ENCODE measurements around the gene ABTB1. TPM values are rescaled to one million over a fixed set of nuclear protein-coding genes. Genes with fewer than 3 reads are reported as not detected.

The ABTB1 gene
- polyA plus RNA-seq, 2 donors, result 15.4 to 19.0 TPM

- 60 to 68% methylated on average over 13 of the region's 13 CpGs for WGBS, 2 donors
- Histone ChIP-seq H3K36me3 (ENCODE audit: control insufficient read depth in 2 of 2, insufficient read depth in 2 of 2, low read length in 1 of 2) (peaks cover 0 to 9% of the 10 kb centered on the region in 2 donors), H3K9me3 (ENCODE audit: control insufficient read depth in 2 of 2, insufficient read depth in 1 of 2, low read depth in 1 of 2, low read length in 1 of 2) (no peaks in the 10 kb centered on the region), H3K4me1 (ENCODE audit: control insufficient read depth in 2 of 2, insufficient read depth in 2 of 2, low read length in 1 of 2) (no peaks in the 10 kb centered on the region), H3K4me3 (ENCODE audit: low read depth in 1 of 2, low read length in 2 of 2) (no peak overlapping the region), H3K27ac (ENCODE audit: low read depth in 2 of 2, low read length in 1 of 2) (no peak overlapping the region), H3K27me3 (ENCODE audit: control insufficient read depth in 1 of 2, insufficient read depth in 2 of 2, low read length in 2 of 2) (no peaks in the 10 kb centered on the region)
These were observed 49.5 kb downstream of the ABTB1 start for GRCh38 chr3:127722091-127722784.

GRCh38 chr3:127723011-127723567 lies 50.3 kb downstream of the ABTB1 start:
- Histone ChIP-seq H3K9me3 (ENCODE audit: control insufficient read depth in 2 of 2, insufficient read depth in 1 of 2, low read depth in 1 of 2, low read length in 1 of 2) (no peaks in the 10 kb centered on the region), H3K4me1 (ENCODE audit: control insufficient read depth in 2 of 2, insufficient read depth in 2 of 2, low read length in 1 of 2) (no peaks in the 10 kb centered on the region), H3K27me3 (ENCODE audit: control insufficient read depth in 1 of 2, insufficient read depth in 2 of 2, low read length in 2 of 2) (no peaks in the 10 kb centered on the region), H3K4me3 (ENCODE audit: low read depth in 1 of 2, low read length in 2 of 2) (no peak overlapping the region), H3K27ac (ENCODE audit: low read depth in 2 of 2, low read length in 1 of 2) (no peak overlapping the region), H3K36me3 (ENCODE audit: control insufficient read depth in 2 of 2, insufficient read depth in 2 of 2, low read length in 1 of 2) (peaks cover 0 to 9% of the 10 kb centered on the region in 2 donors)
- 45 to 57% methylated on average over 11 of the region's 11 CpGs for WGBS, 2 donors

GRCh38 chr3:127726894-127727293 lies 54.1 kb downstream of the ABTB1 start:
- no peaks in the 10 kb centered on the region for H3K4me1 ChIP-seq (ENCODE audit: control insufficient read depth in 2 of 2, insufficient read depth in 2 of 2, low read length in 1 of 2)
- 73 to 74% methylated on average over 3 of the region's 3 CpGs for WGBS, 2 donors
- no peak overlapping the region for H3K27ac ChIP-seq (ENCODE audit: low read depth in 2 of 2, low read length in 1 of 2)
- no peak overlapping the region for H3K4me3 ChIP-seq (ENCODE audit: low read depth in 1 of 2, low read length in 2 of 2)
- H3K36me3 ChIP-seq (ENCODE audit: control insufficient read depth in 2 of 2, insufficient read depth in 2 of 2, low read length in 1 of 2), result peaks cover 0 to 3% of the 10 kb centered on the region in 2 donors
- H3K9me3 ChIP-seq (ENCODE audit: control insufficient read depth in 2 of 2, insufficient read depth in 1 of 2, low read depth in 1 of 2, low read length in 1 of 2), result no peaks in the 10 kb centered on the region
- H3K27me3 ChIP-seq (ENCODE audit: control insufficient read depth in 1 of 2, insufficient read depth in 2 of 2, low read length in 2 of 2), result no peaks in the 10 kb centered on the region

GRCh38 chr3:127728417-127729015 lies 55.8 kb downstream of the ABTB1 start:
- no peaks in the 10 kb centered on the region for H3K4me1 ChIP-seq (ENCODE audit: control insufficient read depth in 2 of 2, insufficient read depth in 2 of 2, low read length in 1 of 2)
- 72 to 78% methylated on average over 7 of the region's 7 CpGs for WGBS, 2 donors
- no peak overlapping the region for H3K4me3 ChIP-seq (ENCODE audit: low read depth in 1 of 2, low read length in 2 of 2)
- peaks cover 0 to 3% of the 10 kb centered on the region in 2 donors for H3K36me3 ChIP-seq (ENCODE audit: control insufficient read depth in 2 of 2, insufficient read depth in 2 of 2, low read length in 1 of 2)
- H3K27me3 ChIP-seq (ENCODE audit: control insufficient read depth in 1 of 2, insufficient read depth in 2 of 2, low read length in 2 of 2), result no peaks in the 10 kb centered on the region
- H3K9me3 ChIP-seq (ENCODE audit: control insufficient read depth in 2 of 2, insufficient read depth in 1 of 2, low read depth in 1 of 2, low read length in 1 of 2), result no peaks in the 10 kb centered on the region
- H3K27ac ChIP-seq (ENCODE audit: low read depth in 2 of 2, low read length in 1 of 2), result no peak overlapping the region

- H3K36me3 ChIP-seq (ENCODE audit: control insufficient read depth in 2 of 2, insufficient read depth in 2 of 2, low read length in 1 of 2), result peaks cover 3 to 4% of the 10 kb centered on the region in 2 donors
- H3K4me3 ChIP-seq (ENCODE audit: low read depth in 1 of 2, low read length in 2 of 2), result no peak overlapping the region
- no peak overlapping the region for H3K27ac ChIP-seq (ENCODE audit: low read depth in 2 of 2, low read length in 1 of 2)
- H3K4me1 ChIP-seq (ENCODE audit: control insufficient read depth in 2 of 2, insufficient read depth in 2 of 2, low read length in 1 of 2), result peaks cover 0 to 3% of the 10 kb centered on the region in 2 donors
- WGBS, 2 donors, result 91 to 94% methylated on average over 4 of the region's 4 CpGs
- no peaks in the 10 kb centered on the region for H3K9me3 ChIP-seq (ENCODE audit: control insufficient read depth in 2 of 2, insufficient read depth in 1 of 2, low read depth in 1 of 2, low read length in 1 of 2)
- H3K27me3 ChIP-seq (ENCODE audit: control insufficient read depth in 1 of 2, insufficient read depth in 2 of 2, low read length in 2 of 2), result no peaks in the 10 kb centered on the region
These were observed 56.9 kb downstream of the ABTB1 start for GRCh38 chr3:127729556-127730056.

- H3K36me3 ChIP-seq (ENCODE audit: control insufficient read depth in 2 of 2, insufficient read depth in 2 of 2, low read length in 1 of 2), result peaks cover 0 to 4% of the 10 kb centered on the region in 2 donors
- no peaks in the 10 kb centered on the region for H3K9me3 ChIP-seq (ENCODE audit: control insufficient read depth in 2 of 2, insufficient read depth in 1 of 2, low read depth in 1 of 2, low read length in 1 of 2)
- no peaks in the 10 kb centered on the region for H3K27me3 ChIP-seq (ENCODE audit: control insufficient read depth in 1 of 2, insufficient read depth in 2 of 2, low read length in 2 of 2)
- peaks cover 0 to 3% of the 10 kb centered on the region in 2 donors for H3K4me1 ChIP-seq (ENCODE audit: control insufficient read depth in 2 of 2, insufficient read depth in 2 of 2, low read length in 1 of 2)
- no peak overlapping the region for H3K4me3 ChIP-seq (ENCODE audit: low read depth in 1 of 2, low read length in 2 of 2)
- no peak overlapping the region for H3K27ac ChIP-seq (ENCODE audit: low read depth in 2 of 2, low read length in 1 of 2)
- 86 to 89% methylated on average over 8 of the region's 8 CpGs for WGBS, 2 donors
These were observed 57.4 kb downstream of the ABTB1 start for GRCh38 chr3:127730171-127730570.

Other genes starting within 250 kb of the ABTB1 start
- gene TPRA1, start 82.2 kb upstream of the ABTB1 start, polyA plus RNA-seq, result 10 to 100 TPM; 20.2 to 22.1 TPM
- gene MCM2, start 74.5 kb upstream of the ABTB1 start, polyA plus RNA-seq, result 10 to 100 TPM in 1 of 2 donors, 1 to 10 TPM in 1; 4.8 to 16.2 TPM
- 1 to 10 TPM; 2.5 to 3.6 TPM for gene PODXL2, start 43.8 kb upstream of the ABTB1 start, polyA plus RNA-seq
- 10 to 100 TPM; 78.0 to 99.1 TPM for gene MGLL, start 149.6 kb downstream of the ABTB1 start, polyA plus RNA-seq
- gene KBTBD12, start 242.3 kb downstream of the ABTB1 start, polyA plus RNA-seq, result under 1 TPM; 0.06 to 0.13 TPM